ENCODE results near the gene PIK3CG. TPM values are rescaled to one million over a fixed set of nuclear protein-coding genes. Genes with fewer than 3 reads are reported as not detected.
"Not testable (repeated sequence)": the region's sequence is repeated elsewhere in the genome, so short reads cannot be mapped to it uniquely, and the experiment has no call there.

Gene PIK3CG
- total RNA-seq, 2 donors from 2014 or later = 24.8 to 25.7 TPM

- no peak for ATAC-seq
- DNase-seq = no peak
- no peak overlapping the region for H3K27ac Mint-ChIP-seq
- no peaks in the 10 kb centered on the region for H3K4me1 Mint-ChIP-seq
- H3K9me3 ChIP-seq (ENCODE audit: control insufficient read depth, low read length, poor library complexity, severe bottlenecking) = no peaks in the 10 kb centered on the region
- no peak overlapping the region for H3K4me3 Mint-ChIP-seq
- H3K27me3 Mint-ChIP-seq = peaks cover 23% of the 10 kb centered on the region
- peaks cover 5% of the 10 kb centered on the region for H3K36me3 Mint-ChIP-seq (ENCODE audit: low read depth)
These were observed 23.1 kb upstream of the PIK3CG start for GRCh38 chr7:106841896-106842390.

DNA sequence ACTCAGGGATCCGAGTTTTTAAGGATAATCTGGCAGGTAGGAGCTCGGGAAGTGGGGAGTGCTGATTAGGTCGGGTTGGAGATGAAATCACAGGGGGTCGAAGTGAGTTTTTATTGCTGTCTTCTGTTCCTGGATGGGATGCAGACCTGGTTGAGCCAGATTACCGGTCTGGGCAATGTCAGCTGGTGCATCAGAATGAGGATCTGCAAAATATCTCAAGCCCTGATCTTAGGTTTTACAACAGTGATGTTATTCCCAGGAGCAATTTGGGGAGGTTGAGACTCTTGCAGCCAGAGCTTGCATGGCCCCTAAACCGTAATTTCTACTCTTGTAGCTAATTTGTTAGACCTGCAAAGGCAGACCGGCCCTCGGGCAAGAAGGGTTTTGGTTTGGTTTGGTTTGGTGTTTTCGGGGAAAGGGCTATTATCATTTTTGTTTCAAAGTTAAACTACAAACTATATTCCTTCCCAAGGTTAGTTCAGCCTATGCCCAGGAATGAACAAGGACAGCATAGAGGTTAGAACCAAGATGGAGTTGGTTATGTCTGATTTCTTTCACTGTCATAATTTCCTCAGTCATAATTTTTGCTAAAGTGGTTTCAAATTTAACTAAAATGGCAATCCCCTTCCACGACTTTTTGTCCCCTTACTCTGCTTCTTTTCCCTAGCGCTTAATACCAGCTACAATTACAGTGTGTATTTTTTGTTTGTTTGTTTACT is 20.6 kb upstream of the PIK3CG start:
- H3K9me3 ChIP-seq (ENCODE audit: control insufficient read depth, low read length, poor library complexity, severe bottlenecking) = no peaks in the 10 kb centered on the region
- Mint-ChIP-seq H3K27ac (no peak overlapping the region), H3K4me3 (no peak overlapping the region), H3K4me1 (no peaks in the 10 kb centered on the region), H3K27me3 (peaks cover 30% of the 10 kb centered on the region), H3K36me3 (ENCODE audit: low read depth) (peaks cover 5% of the 10 kb centered on the region)
- DNase-seq = no peak
- ATAC-seq = no peak

DNA sequence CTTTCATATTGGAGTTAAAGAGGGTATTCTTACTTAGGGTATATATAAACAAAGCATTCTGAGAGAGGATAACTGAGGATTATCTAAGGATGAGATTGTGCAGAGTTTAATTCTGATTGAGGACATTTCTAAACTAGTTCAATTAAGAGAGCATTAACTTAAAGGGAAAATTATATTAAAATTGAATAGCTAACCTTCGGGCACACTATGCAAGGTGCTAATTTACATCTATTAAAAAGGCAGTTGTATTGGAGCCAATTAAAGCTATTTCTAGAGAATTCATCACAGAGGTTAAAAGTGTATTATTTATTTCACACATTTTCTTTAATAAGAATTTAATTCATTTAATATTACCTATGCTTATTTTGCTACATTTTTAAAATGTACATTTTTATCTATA is 17.0 kb upstream of the PIK3CG start:
- Mint-ChIP-seq H3K36me3 (ENCODE audit: low read depth) (peaks cover 6% of the 10 kb centered on the region), H3K4me3 (no peak overlapping the region), H3K27ac (no peak overlapping the region), H3K4me1 (no peaks in the 10 kb centered on the region), H3K27me3 (peaks cover 35% of the 10 kb centered on the region)
- ATAC-seq (no peak), DNase-seq (no peak)
- no peaks in the 10 kb centered on the region for H3K9me3 ChIP-seq (ENCODE audit: control insufficient read depth, low read length, poor library complexity, severe bottlenecking)

DNA sequence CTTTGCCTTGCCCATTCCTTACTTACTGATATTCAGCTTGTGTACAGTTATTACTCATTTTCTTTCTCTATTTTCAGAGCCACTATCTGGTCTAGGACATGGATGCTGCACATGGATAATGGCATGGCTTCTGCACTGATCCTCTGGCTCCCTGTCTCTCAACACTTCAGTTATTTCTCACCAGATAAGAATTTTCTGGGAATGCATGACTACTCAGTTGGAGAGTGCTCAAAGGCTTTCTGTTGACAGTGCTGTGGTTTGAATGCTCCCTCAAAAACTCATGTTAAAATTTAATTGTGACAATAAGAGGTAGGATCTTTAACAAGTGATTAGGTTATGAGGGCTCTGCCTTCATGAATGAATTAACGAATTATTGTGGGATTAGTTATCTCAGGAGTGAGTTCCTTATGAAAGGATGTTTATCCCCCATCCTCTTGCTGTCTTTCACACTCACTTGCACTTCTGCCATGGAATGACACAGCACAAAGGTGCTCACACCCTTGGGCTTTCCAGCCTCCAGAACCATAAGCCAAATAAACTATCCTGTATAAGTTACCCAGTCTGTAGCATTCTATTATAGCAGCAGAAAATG is 16.1 kb upstream of the PIK3CG start:
- no peak for ATAC-seq
- peaks cover 30% of the 10 kb centered on the region for H3K27me3 Mint-ChIP-seq
- H3K4me3 Mint-ChIP-seq = no peak overlapping the region
- H3K9me3 ChIP-seq (ENCODE audit: control insufficient read depth, low read length, poor library complexity, severe bottlenecking) = no peaks in the 10 kb centered on the region
- H3K27ac Mint-ChIP-seq = no peak overlapping the region
- H3K4me1 Mint-ChIP-seq = no peaks in the 10 kb centered on the region
- peaks cover 3% of the 10 kb centered on the region for H3K36me3 Mint-ChIP-seq (ENCODE audit: low read depth)
- DNase-seq = no peak

GRCh38 chr7:106851632-106852031 is 13.4 kb upstream of the PIK3CG start:
- DNase-seq; H3K36me3 Mint-ChIP-seq (ENCODE audit: low read depth); ATAC-seq; H3K9me3 ChIP-seq (ENCODE audit: control insufficient read depth, low read length, poor library complexity, severe bottlenecking); H3K4me3 Mint-ChIP-seq; H3K27ac Mint-ChIP-seq; H3K4me1 Mint-ChIP-seq: not testable (repeated sequence)
- peaks cover 18% of the 10 kb centered on the region for H3K27me3 Mint-ChIP-seq

DNA sequence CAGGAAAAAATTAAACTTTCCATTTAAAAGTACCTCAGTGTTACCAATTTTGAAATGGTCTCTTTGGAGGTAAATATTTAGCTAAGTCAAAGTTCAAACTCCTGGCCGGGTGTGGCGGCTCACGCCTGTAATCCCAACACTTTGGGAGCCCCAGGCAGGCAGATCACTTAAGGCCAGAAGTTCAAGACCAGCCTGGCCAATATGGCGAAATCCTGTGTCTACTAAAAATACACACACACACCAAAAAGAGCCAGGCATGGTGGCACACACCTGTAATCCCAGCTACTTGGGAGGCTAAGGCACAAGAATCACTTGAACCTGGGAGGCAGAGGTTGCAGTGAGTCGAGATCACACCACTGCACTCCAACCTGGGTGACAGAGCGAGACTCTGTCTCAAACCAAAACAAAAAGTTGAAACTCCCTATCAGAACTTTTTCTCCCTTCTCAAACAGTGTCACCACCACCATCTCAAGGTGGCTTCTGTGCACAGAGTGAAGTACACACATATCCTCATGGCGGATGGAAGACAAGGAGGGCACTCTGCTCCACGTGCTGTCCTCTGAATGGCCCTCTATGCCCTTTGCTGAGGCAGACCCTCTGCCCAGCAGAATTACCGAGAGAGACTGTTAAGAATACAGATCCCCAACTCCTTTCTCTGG is 11.7 kb upstream of the PIK3CG start:
- Mint-ChIP-seq H3K36me3 (ENCODE audit: low read depth) (peaks cover 3% of the 10 kb centered on the region), H3K4me1 (peaks cover 2% of the 10 kb centered on the region), H3K27ac (no peak overlapping the region), H3K27me3 (peaks cover 18% of the 10 kb centered on the region), H3K4me3 (no peak overlapping the region)
- DNase-seq (no peak), ATAC-seq (no peak)
- H3K9me3 ChIP-seq (ENCODE audit: control insufficient read depth, low read length, poor library complexity, severe bottlenecking) = no peaks in the 10 kb centered on the region

DNA sequence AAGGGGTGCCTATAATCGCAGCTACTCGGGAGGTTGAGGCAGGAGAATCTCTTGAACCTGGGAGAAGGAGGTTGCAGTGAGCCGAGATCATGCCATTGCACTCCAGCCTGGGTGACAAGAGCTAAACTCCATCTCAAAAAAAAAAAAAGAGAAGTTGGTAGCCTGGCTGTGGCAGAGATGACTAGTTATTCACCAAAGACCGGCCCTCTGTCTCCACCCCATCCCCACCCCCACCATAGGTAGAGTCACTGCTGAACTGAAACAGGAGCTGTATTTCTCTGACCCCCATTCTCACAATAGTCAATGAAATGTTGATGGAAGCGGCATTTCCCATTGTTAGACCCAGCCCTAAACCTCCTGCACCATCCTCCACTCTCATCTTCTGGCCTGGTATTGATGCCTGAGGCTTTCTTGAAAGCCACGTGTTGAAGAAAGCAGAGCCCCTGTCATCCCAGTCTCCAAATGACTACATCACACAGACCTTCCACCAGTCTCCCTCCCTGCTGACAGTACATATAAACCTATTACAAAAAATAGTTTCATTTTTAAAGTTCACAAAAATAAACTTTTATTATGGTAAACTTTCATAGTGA is 9.4 kb upstream of the PIK3CG start:
- ATAC-seq = no peak
- no peaks in the 10 kb centered on the region for H3K36me3 Mint-ChIP-seq (ENCODE audit: low read depth)
- peaks cover 10% of the 10 kb centered on the region for H3K27me3 Mint-ChIP-seq
- no peaks in the 10 kb centered on the region for H3K9me3 ChIP-seq (ENCODE audit: control insufficient read depth, low read length, poor library complexity, severe bottlenecking)
- DNase-seq = no peak
- peak overlapping the region; percentile 15 for H3K4me3 Mint-ChIP-seq
- H3K4me1 Mint-ChIP-seq = peaks cover 2% of the 10 kb centered on the region
- H3K27ac Mint-ChIP-seq = no peak overlapping the region

DNA sequence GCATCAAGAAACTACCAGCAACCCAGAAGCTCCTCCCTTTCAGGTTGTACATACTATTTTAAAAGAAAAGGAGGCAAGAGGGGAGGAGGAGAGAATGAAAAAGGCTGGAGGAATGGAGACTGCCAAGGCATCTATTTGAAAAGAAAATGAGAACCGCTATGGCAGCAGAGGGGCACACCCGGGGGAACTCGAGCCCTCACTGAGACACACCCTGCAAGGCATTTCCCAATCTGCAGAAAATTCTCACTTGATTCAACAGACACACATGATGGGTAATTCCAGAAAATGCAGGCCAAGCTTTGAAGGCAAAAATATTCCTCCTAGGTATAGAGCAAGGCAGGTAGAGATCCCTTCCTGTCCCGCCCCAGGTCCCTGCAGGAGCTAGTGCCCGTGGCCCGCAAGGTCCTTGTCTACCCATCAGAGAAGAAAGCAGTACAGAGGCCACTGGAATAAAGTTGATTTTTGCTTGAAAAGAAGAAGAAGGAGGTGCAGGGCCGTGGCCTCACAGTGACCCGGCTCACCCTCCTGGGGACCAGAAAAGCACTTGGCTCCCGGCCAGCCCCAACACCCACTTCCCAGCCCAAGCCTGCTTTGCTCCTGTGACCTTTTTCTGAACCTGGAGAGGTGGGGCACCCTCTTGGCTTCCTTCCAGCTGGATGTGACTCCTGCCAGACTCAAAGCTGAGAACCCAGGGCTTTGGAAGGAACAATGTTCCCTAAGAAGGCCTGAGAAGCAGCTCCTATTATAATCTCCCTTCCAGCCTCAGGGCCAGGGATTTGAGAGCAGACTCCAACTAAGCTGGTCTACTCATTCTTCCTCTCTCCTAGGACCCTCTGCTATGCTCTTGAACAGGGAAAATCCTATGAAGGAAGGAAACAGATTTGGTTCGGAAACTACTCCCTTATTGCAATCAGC is 6.2 kb upstream of the PIK3CG start:
- no peak for ATAC-seq
- Mint-ChIP-seq H3K27me3 (peaks cover 2% of the 10 kb centered on the region), H3K4me1 (peaks cover 14% of the 10 kb centered on the region), H3K36me3 (ENCODE audit: low read depth) (no peaks in the 10 kb centered on the region), H3K27ac (no peak overlapping the region), H3K4me3 (no peak overlapping the region)
- H3K9me3 ChIP-seq (ENCODE audit: control insufficient read depth, low read length, poor library complexity, severe bottlenecking) = no peaks in the 10 kb centered on the region
- DNase-seq = no peak

- H3K27ac Mint-ChIP-seq = peak overlapping the region; percentile 99
- H3K36me3 Mint-ChIP-seq (ENCODE audit: low read depth) = peaks cover 2% of the 10 kb centered on the region
These were observed 2.6 kb upstream of the PIK3CG start for GRCh38 chr7:106862317-106863089.

GRCh38 chr7:106863274-106863997 is 1.6 kb upstream of the PIK3CG start:
- Mint-ChIP-seq H3K27ac (peak overlapping the region; percentile 99), H3K4me1 (peaks cover 29% of the 10 kb centered on the region)

More at GRCh38 chr7:106862317-106863089, 2.6 kb upstream of the PIK3CG start:
- H3K9me3 ChIP-seq (ENCODE audit: control insufficient read depth, low read length, poor library complexity, severe bottlenecking) = no peaks in the 10 kb centered on the region
- Mint-ChIP-seq H3K4me3 (no peak overlapping the region), H3K4me1 (peaks cover 26% of the 10 kb centered on the region), H3K27me3 (no peaks in the 10 kb centered on the region)
- DNase-seq (no peak), ATAC-seq (no peak)

GRCh38 chr7:106864298-106865081 is 592 bp upstream of the PIK3CG start:
- Mint-ChIP-seq H3K4me3 (peak overlapping the region; percentile 99), H3K4me1 (peaks cover 38% of the 10 kb centered on the region), H3K36me3 (ENCODE audit: low read depth) (peaks cover 2% of the 10 kb centered on the region), H3K27me3 (no peaks in the 10 kb centered on the region), H3K27ac (peak overlapping the region; percentile 99)
- no peaks in the 10 kb centered on the region for H3K9me3 ChIP-seq (ENCODE audit: control insufficient read depth, low read length, poor library complexity, severe bottlenecking)
- ATAC-seq (peak; percentile 26), DNase-seq (no peak)

More at GRCh38 chr7:106863274-106863997, 1.6 kb upstream of the PIK3CG start:
- Mint-ChIP-seq H3K4me3 (no peak overlapping the region), H3K36me3 (ENCODE audit: low read depth) (peaks cover 2% of the 10 kb centered on the region), H3K27me3 (no peaks in the 10 kb centered on the region)
- DNase-seq (no peak), ATAC-seq (no peak)
- no peaks in the 10 kb centered on the region for H3K9me3 ChIP-seq (ENCODE audit: control insufficient read depth, low read length, poor library complexity, severe bottlenecking)

Measured in T-helper 17 cell (primary cell).